Effector memory CD8-positive, alpha-beta T cell (primary cell): ENCODE results near the gene IFNGR1.

Experiments used
- ATAC-seq: fragments of 150-1000 bp; cut with Tn5 transposase; replicated peaks from 2 replicates; pipeline ENCODE4 v1.10.0; 2021; ENCODE audit warnings: mild to moderate bottlenecking, moderate library complexity
- DNase-seq, 3 experiments: peaks; one replicate each; pipeline ENCODE4 v3.0.0; 2021
- H3K27ac Mint-ChIP-seq, 2 donors: one replicate each; pipeline ENCODE4 v1.8.0; 2022; ENCODE audit warnings: mild to moderate bottlenecking in 2 of 2, mixed read lengths in 2 of 2, moderate library complexity in 2 of 2
- H3K27me3 Mint-ChIP-seq, 2 donors: one replicate each; pipeline ENCODE4 v1.8.0; 2022; ENCODE audit warnings: mixed read lengths in 2 of 2
- H3K36me3 Mint-ChIP-seq: one replicate; pipeline ENCODE4 v1.8.0; 2022; ENCODE audit warnings: mild to moderate bottlenecking, moderate library complexity, mixed read lengths; ENCODE audit not compliant: insufficient read depth
- H3K4me1 Mint-ChIP-seq, 2 donors: one replicate each; pipeline ENCODE4 v1.8.0; 2022; ENCODE audit warnings: low read depth in 2 of 2, mixed read lengths in 2 of 2
- H3K4me3 Mint-ChIP-seq, 2 donors: one replicate each; pipeline ENCODE4 v1.8.0; 2022; ENCODE audit warnings: mild to moderate bottlenecking in 2 of 2, mixed read lengths in 2 of 2, moderate library complexity in 2 of 2
- H3K9me3 Mint-ChIP-seq, 2 donors: one replicate each; pipeline ENCODE4 v1.8.0; 2022; ENCODE audit warnings: mixed read lengths in 2 of 2

Gene IFNGR1

DNA sequence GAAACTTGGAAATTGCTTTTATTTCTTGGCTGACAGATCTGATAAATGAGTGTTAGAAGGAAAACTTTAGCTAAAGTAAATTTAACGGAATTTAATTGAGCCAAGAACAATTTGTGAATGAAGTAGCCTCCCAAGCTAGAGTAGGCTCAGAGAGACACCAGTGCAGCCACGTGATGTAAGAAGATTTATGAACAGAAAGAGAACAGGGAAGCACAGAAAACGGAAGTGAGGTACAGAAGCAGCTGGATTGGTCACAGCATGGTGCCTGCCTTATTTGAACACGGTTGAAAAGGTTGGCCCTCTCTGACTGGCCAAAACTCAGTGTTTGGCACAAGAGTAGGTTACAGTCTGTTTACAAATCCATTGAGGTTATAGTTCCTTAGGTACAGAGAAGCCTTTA, 29.5 kb upstream of the IFNGR1 start:
- peaks cover 0 to 5% of the 10 kb centered on the region in 2 donors for H3K27me3 Mint-ChIP-seq
- DNase-seq (no peak), ATAC-seq (no peak)
- no peaks in the 10 kb centered on the region for H3K36me3 Mint-ChIP-seq
- H3K4me3 Mint-ChIP-seq, result no peak overlapping the region
- H3K27ac Mint-ChIP-seq, result no peak overlapping the region
- no peaks in the 10 kb centered on the region for H3K4me1 Mint-ChIP-seq
- H3K9me3 Mint-ChIP-seq, result no peaks in the 10 kb centered on the region

DNA sequence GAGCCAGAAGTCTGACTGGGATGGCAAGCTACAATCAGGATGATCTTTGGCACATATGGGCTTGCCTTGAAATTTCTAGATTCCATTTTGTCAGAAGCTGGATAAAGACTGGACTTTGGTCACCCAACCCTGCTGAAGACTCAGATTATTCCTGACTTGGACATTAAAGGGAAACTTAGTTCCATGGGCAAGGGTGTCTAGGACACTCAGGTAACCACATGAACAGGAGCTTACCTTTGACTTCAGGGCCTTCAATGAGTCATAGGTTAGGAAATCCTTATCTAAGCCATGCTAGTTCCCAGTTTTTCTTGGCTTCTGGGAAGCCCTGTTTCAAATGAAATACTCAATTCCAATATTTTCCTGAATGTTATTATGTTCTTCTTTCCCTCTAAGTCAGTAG, 28.5 kb upstream of the IFNGR1 start:
- Mint-ChIP-seq H3K27ac (no peak overlapping the region), H3K36me3 (no peaks in the 10 kb centered on the region), H3K9me3 (no peaks in the 10 kb centered on the region), H3K27me3 (peaks cover 0 to 5% of the 10 kb centered on the region in 2 donors), H3K4me1 (no peaks in the 10 kb centered on the region), H3K4me3 (no peak overlapping the region)
- DNase-seq (no peak), ATAC-seq (no peak)

GRCh38 chr6:137246791-137247202, 27.6 kb upstream of the IFNGR1 start:
- Mint-ChIP-seq H3K36me3 (no peaks in the 10 kb centered on the region), H3K4me3 (no peak overlapping the region), H3K9me3 (no peaks in the 10 kb centered on the region), H3K27me3 (no peaks in the 10 kb centered on the region), H3K4me1 (no peaks in the 10 kb centered on the region), H3K27ac (no peak overlapping the region)
- no peak for DNase-seq
- ATAC-seq, result no peak

DNA sequence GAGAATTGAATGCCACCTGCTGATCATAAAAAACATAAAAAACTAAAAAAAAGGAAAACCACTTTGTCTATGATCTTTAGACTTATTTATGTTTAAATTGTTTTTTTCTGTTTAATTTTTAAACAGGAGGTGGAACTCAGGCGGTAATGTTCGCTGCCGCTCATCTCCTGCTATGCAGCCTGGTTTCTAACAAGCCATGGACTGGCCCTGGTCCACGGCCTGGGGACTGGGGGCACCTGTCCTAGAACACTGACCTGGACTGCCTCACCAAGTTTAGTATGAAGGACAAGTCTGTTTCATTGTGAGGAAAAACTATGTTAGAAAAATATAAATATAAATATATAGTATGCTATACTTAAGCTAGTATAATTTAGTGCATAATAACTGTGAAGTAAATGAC, 27.0 kb upstream of the IFNGR1 start:
- ATAC-seq (no peak), DNase-seq (no peak)
- H3K36me3 Mint-ChIP-seq, result no peaks in the 10 kb centered on the region
- no peak overlapping the region for H3K4me3 Mint-ChIP-seq
- H3K27ac Mint-ChIP-seq, result no peak overlapping the region
- H3K4me1 Mint-ChIP-seq, result peaks cover 0 to 4% of the 10 kb centered on the region in 2 donors
- H3K27me3 Mint-ChIP-seq, result no peaks in the 10 kb centered on the region
- no peaks in the 10 kb centered on the region for H3K9me3 Mint-ChIP-seq

- H3K4me1 Mint-ChIP-seq, result peaks cover 15 to 24% of the 10 kb centered on the region in 2 donors
- peaks cover 5% of the 10 kb centered on the region for H3K36me3 Mint-ChIP-seq
- H3K27ac Mint-ChIP-seq, result no peak overlapping the region
- ATAC-seq (no peak), DNase-seq (no peak)
- H3K9me3 Mint-ChIP-seq, result peaks cover 7 to 9% of the 10 kb centered on the region in 2 donors
- H3K4me3 Mint-ChIP-seq, result no peak overlapping the region
- H3K27me3 Mint-ChIP-seq, result no peaks in the 10 kb centered on the region
These were observed 22.4 kb upstream of the IFNGR1 start for GRCh38 chr6:137241481-137242038.

DNA sequence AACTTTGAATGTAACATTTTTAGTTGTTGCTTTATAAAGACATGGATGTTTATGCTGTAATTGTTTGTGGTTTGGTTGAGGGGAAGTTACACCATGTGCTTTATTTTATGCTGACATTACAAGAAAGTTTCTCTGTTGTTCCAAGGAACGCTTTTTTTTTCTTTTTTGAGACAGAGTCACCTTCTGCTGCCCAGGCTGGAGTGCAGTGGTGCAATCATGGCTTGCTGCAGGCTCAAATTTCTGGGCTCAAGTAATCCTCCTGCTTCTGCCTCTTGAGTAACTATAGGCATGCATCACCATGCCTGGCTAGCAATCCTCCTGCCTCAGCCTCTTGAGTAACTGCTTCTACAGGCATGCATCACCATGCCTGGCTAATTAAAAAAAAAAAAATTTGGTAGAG, 21.0 kb upstream of the IFNGR1 start:
- H3K4me1 Mint-ChIP-seq, result peaks cover 19 to 29% of the 10 kb centered on the region in 2 donors
- no peaks in the 10 kb centered on the region for H3K27me3 Mint-ChIP-seq
- H3K36me3 Mint-ChIP-seq, result peaks cover 5% of the 10 kb centered on the region
- peak; percentile 51 for ATAC-seq
- no peak for DNase-seq
- H3K4me3 Mint-ChIP-seq, result peak overlapping the region in 1 of 2 donors; percentile 16
- peaks cover 7 to 9% of the 10 kb centered on the region in 2 donors for H3K9me3 Mint-ChIP-seq
- no peak overlapping the region for H3K27ac Mint-ChIP-seq

DNA sequence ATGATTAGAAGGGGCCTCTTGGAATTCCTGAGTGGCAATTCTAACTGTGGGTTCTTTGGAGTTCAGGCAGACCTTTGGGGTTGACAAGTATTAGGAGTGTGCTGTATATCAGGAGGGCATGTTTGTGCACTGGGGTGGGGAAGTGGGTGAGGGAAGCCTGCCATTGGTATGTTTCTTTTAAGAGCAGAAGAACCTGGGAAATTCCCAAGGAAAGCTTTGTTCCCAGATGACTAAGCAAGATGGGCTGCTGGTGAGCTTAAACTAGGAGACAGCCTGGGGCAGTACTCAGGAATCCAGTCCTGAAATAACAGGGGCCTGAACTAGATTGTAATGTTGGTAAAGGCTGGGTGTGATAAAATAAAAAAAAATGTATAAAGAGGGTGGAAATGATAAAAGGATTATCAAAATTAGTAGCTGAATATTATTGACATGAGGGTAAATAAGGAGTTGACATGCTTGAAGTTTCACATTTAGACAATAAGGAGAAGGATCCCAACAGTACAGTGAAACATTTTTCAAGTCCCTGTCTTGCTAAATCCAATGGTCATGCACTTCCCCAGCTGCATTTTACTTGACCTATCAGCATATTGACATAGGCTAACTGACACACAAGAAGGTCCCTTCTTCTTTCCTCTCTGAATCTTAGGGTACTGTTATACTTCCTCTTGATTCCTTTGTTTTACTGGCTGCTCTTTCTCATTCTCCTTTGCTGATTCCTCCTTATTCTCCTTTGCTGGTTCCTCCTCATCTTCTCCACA, 18.4 kb upstream of the IFNGR1 start:
- Mint-ChIP-seq H3K36me3 (peaks cover 7% of the 10 kb centered on the region), H3K27ac (no peak overlapping the region), H3K4me1 (peaks cover 38 to 53% of the 10 kb centered on the region in 2 donors), H3K4me3 (no peak overlapping the region), H3K9me3 (peaks cover 7 to 9% of the 10 kb centered on the region in 2 donors), H3K27me3 (no peaks in the 10 kb centered on the region)
- DNase-seq (no peak), ATAC-seq (no peak)

GRCh38 chr6:137236581-137237355, 17.6 kb upstream of the IFNGR1 start:
- H3K27me3 Mint-ChIP-seq, result no peaks in the 10 kb centered on the region
- DNase-seq (no peak), ATAC-seq (no peak)
- H3K27ac Mint-ChIP-seq, result peak overlapping the region in 1 of 2 donors; percentile 41
- peaks cover 7% of the 10 kb centered on the region for H3K36me3 Mint-ChIP-seq
- H3K4me1 Mint-ChIP-seq, result peaks cover 41 to 60% of the 10 kb centered on the region in 2 donors
- peaks cover 7 to 9% of the 10 kb centered on the region in 2 donors for H3K9me3 Mint-ChIP-seq
- no peak overlapping the region for H3K4me3 Mint-ChIP-seq

DNA sequence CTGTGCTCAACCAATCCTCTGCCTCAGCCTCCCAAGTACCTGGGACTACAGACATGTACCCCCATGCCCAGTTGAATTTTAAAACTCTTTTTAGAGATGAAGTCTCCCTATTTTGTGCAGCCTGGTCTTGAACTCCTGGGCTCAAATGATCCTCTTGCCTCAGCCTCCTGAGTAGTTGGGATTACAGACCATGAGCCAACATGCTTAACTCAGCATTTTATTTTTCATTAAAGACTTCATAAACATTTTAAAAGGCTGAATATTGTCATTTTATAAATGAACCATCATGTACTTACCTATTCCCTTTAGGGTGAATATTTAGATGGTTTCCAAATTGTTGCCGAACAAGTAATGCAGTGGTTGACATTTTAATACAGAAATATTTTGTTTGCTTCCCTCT, 16.5 kb upstream of the IFNGR1 start:
- DNase-seq, result no peak
- Mint-ChIP-seq H3K27ac (no peak overlapping the region), H3K4me3 (peak overlapping the region in 1 of 2 donors; percentile 33), H3K27me3 (no peaks in the 10 kb centered on the region), H3K9me3 (peaks cover 7 to 9% of the 10 kb centered on the region in 2 donors), H3K4me1 (peaks cover 50 to 65% of the 10 kb centered on the region in 2 donors), H3K36me3 (peaks cover 7% of the 10 kb centered on the region)
- ATAC-seq, result no peak

GRCh38 chr6:137233911-137234863, 15.0 kb upstream of the IFNGR1 start:
- Mint-ChIP-seq H3K9me3 (peaks cover 7 to 9% of the 10 kb centered on the region in 2 donors), H3K4me3 (peak overlapping the region; percentile 68 to 79), H3K27me3 (no peaks in the 10 kb centered on the region), H3K36me3 (peaks cover 4% of the 10 kb centered on the region), H3K4me1 (peaks cover 55 to 68% of the 10 kb centered on the region in 2 donors), H3K27ac (peak overlapping the region; percentile 75 to 91)
- DNase-seq (peak; percentile 14 to 24 (median 17)), ATAC-seq (peak; percentile 74)

GRCh38 chr6:137231895-137232294, 12.7 kb upstream of the IFNGR1 start:
- DNase-seq (no peak), ATAC-seq (peak; percentile 80)
- peak overlapping the region; percentile 67 to 68 for H3K4me3 Mint-ChIP-seq
- H3K27me3 Mint-ChIP-seq, result no peaks in the 10 kb centered on the region
- peaks cover 0 to 2% of the 10 kb centered on the region in 2 donors for H3K9me3 Mint-ChIP-seq
- peak overlapping the region; percentile 62 to 91 for H3K27ac Mint-ChIP-seq
- peaks cover 3% of the 10 kb centered on the region for H3K36me3 Mint-ChIP-seq
- peaks cover 66 to 77% of the 10 kb centered on the region in 2 donors for H3K4me1 Mint-ChIP-seq

DNA sequence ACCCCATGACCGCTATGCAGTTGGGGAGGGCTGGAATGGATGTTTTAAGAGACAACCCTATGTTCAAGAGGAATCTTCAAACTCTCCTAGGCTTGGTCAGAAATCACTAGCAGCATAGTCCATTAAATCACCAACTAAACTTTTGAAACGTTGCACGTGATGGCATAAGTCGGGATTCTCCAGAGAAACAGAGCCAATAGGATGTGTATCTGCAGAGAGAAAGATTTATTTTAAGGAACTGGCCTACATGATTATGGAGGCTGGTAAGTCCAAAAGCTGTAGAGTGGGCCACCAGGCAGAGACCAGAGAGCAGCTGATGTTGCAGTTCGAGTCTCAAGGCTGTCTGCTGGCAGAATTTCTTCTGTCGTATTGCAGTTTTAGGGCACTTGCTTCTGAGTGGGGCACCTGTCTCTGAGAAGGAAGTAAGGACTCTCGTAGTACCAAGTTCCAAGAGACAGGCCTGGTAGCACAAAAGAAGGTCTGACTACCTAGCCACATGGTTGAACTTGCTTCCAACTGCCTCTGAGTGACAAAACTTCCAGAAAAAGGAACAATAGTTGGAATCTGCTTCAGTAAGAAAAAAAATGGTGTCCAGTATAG, 11.9 kb upstream of the IFNGR1 start:
- Mint-ChIP-seq H3K4me1 (peaks cover 66 to 77% of the 10 kb centered on the region in 2 donors), H3K27me3 (no peaks in the 10 kb centered on the region), H3K36me3 (peaks cover 3% of the 10 kb centered on the region), H3K27ac (peak overlapping the region; percentile 77 to 91), H3K9me3 (no peaks in the 10 kb centered on the region), H3K4me3 (peak overlapping the region; percentile 67 to 68)
- no peak for DNase-seq
- no peak for ATAC-seq
